ENCODE results near the gene KAZALD1.

Gene KAZALD1

GRCh38 chr10:101019440-101019703 is 42.4 kb upstream of the KAZALD1 start:
- no peaks in the 10 kb centered on the region for H3K36me3 ChIP-seq (ENCODE audit: control insufficient read depth in 2 of 2, insufficient read depth in 1 of 2, low read length in 2 of 2)
- H3K4me3 ChIP-seq (ENCODE audit: low read depth, low read length): no peak overlapping the region
- H3K9me3 ChIP-seq (ENCODE audit: control insufficient read depth, insufficient read depth, low read depth, low read length): no peaks in the 10 kb centered on the region
- CTCF ChIA-PET: interaction anchor here (0.5 to 7.2 kb wide), 23 partner anchors 10 to 1081 kb away, joined by 3 to 274 read pairs (median 6); partner anchors contain the start of genes KAZALD1, LZTS2, MRPL43 and PDZD7
- no peak overlapping the region for H3K27ac ChIP-seq (ENCODE audit: extremely low read depth, low read depth, low read length)
- TF ChIP-seq ZNF140 (tag by site-specific recombination; IDR thresholded peaks at IDR 0.05): no peak
- peak; percentile 25; the same call in 1 of the 2 replicates for TF ChIP-seq EGR2 (tag by site-specific recombination; IDR thresholded peaks at IDR 0.05; ENCODE audit: low read depth)
- 0 out of 2 replicates have a peak, but pooled peaks have one; percentile 20 for TF ChIP-seq ZNF366 (tag by site-specific recombination; conservative IDR thresholded peaks at IDR 0.05)
- TF ChIP-seq ZNF513 (tag by site-specific recombination; IDR thresholded peaks at IDR 0.05): peak; percentile 89
- H3K4me1 ChIP-seq (ENCODE audit: control insufficient read depth, insufficient read depth, low read length): no peaks in the 10 kb centered on the region; the same call in 1 of the 2 replicates
- POLR2A ChIA-PET: interaction anchor here (0.7 to 1.7 kb wide), 3 partner anchors 12 to 72 kb away, joined by 3 to 9 read pairs (median 6); partner anchors contain the start of genes PDZD7 and SFXN3

GRCh38 chr10:101020427-101021075 is 41.2 kb upstream of the KAZALD1 start:
- no peaks in the 10 kb centered on the region for H3K9me3 ChIP-seq (ENCODE audit: control insufficient read depth, insufficient read depth, low read depth, low read length)
- ChIA-PET CTCF (interaction anchor here (0.6 to 7.2 kb wide), 6 partner anchors 9 to 122 kb away, joined by 3 to 274 read pairs (median 36); partner anchors contain the start of genes KAZALD1, LZTS2, MRPL43 and PDZD7), POLR2A (no interaction called here)
- H3K27ac ChIP-seq (ENCODE audit: extremely low read depth, low read depth, low read length): no peak overlapping the region
- TF ChIP-seq ZNF677 (tag by site-specific recombination; IDR thresholded peaks at IDR 0.05) (no peak), HOXC10 (CRISPR knock-in tag; IDR thresholded peaks at IDR 0.05) (no peak), ZNF175 (tag by site-specific recombination; IDR thresholded peaks at IDR 0.05) (no peak), FEZF1 (tag by site-specific recombination; IDR thresholded peaks at IDR 0.05) (no peak), MEIS1 (CRISPR knock-in tag; IDR thresholded peaks at IDR 0.05; ENCODE audit: borderline replicate concordance) (no peak), ZSCAN23 (tag by site-specific recombination; IDR thresholded peaks at IDR 0.05) (no peak), SCRT2 (tag by site-specific recombination; IDR thresholded peaks at IDR 0.05) (no peak), ZNF837 (tag by site-specific recombination; IDR thresholded peaks at IDR 0.05) (no peak), ZNF560 (tag by site-specific recombination; IDR thresholded peaks at IDR 0.05; ENCODE audit: borderline replicate concordance) (no peak), ZNF785 (tag by site-specific recombination; IDR thresholded peaks at IDR 0.05) (no peak)
- no peaks in the 10 kb centered on the region; the same call in 1 of the 2 replicates for H3K4me1 ChIP-seq (ENCODE audit: control insufficient read depth, insufficient read depth, low read length)
- no peak overlapping the region for H3K4me3 ChIP-seq (ENCODE audit: low read depth, low read length)
- H3K36me3 ChIP-seq (ENCODE audit: control insufficient read depth in 2 of 2, insufficient read depth in 1 of 2, low read length in 2 of 2): no peaks in the 10 kb centered on the region

GRCh38 chr10:101021239-101021638 is 40.5 kb upstream of the KAZALD1 start:
- POLR2A ChIA-PET: no interaction called here
- H3K4me3 ChIP-seq (ENCODE audit: low read depth, low read length): no peak overlapping the region
- H3K4me1 ChIP-seq (ENCODE audit: control insufficient read depth, insufficient read depth, low read length): no peaks in the 10 kb centered on the region; the same call in 1 of the 2 replicates
- H3K9me3 ChIP-seq (ENCODE audit: control insufficient read depth, insufficient read depth, low read depth, low read length): no peaks in the 10 kb centered on the region
- CTCF ChIA-PET: no interaction called here
- no peaks in the 10 kb centered on the region for H3K36me3 ChIP-seq (ENCODE audit: control insufficient read depth in 2 of 2, insufficient read depth in 1 of 2, low read length in 2 of 2)
- no peak overlapping the region for H3K27ac ChIP-seq (ENCODE audit: extremely low read depth, low read depth, low read length)
- TF ChIP-seq ZNF10 (tag by site-specific recombination; IDR thresholded peaks at IDR 0.05): no peak
- TF ChIP-seq ZNF488 (tag by site-specific recombination; IDR thresholded peaks at IDR 0.05): no peak
- no peak for TF ChIP-seq TSHZ1 (tag by site-specific recombination; IDR thresholded peaks at IDR 0.05; ENCODE audit: borderline replicate concordance)
- no peak for TF ChIP-seq PBX3 (CRISPR knock-in tag; IDR thresholded peaks at IDR 0.05)
- TF ChIP-seq ZNF660 (tag by site-specific recombination; IDR thresholded peaks at IDR 0.05): no peak
- no peak for TF ChIP-seq OSR2 (tag by site-specific recombination; IDR thresholded peaks at IDR 0.05)
- no peak for TF ChIP-seq ZNF280C (tag by site-specific recombination; IDR thresholded peaks at IDR 0.05)
- no peak for TF ChIP-seq ZNF785 (tag by site-specific recombination; IDR thresholded peaks at IDR 0.05)
- no peak for TF ChIP-seq ZNF544 (tag by site-specific recombination; IDR thresholded peaks at IDR 0.05)
- no peak for TF ChIP-seq SCRT2 (tag by site-specific recombination; IDR thresholded peaks at IDR 0.05)
- TF ChIP-seq SCRT1 (tag by site-specific recombination; IDR thresholded peaks at IDR 0.05; ENCODE audit: borderline replicate concordance): no peak

Data from HEK293 (cell line).